Fibroblast of mammary gland (primary cell): ENCODE data around the gene WDR27.
A peak's percentile ranks its signal among the peaks of the same experiment; 100 is the strongest.

Experiments used
- DNase-seq: peaks from one replicate; pipeline ENCODE4 v3.0.0-alpha.2; 2010; ENCODE audit warnings: low read depth
- H3K4me3 ChIP-seq: 2 replicates; pipeline ENCODE4 v1.5.1; 2011; ENCODE audit warnings: low read depth, mild to moderate bottlenecking, low read length, moderate library complexity; ENCODE audit not compliant: control insufficient read depth
- TF ChIP-seq, protein P1 (sequence below): conservative IDR thresholded peaks from 2 replicates; pipeline ENCODE4 v1.5.1; 2011; ENCODE audit warnings: low read depth, low read length, inconsistent platforms; ENCODE audit not compliant: control insufficient read depth, insufficient read depth

Gene WDR27

GRCh38 chr6:169723200-169723909 lies 21.5 kb upstream of the WDR27 start:
- peak overlapping the region; percentile 67 for H3K4me3 ChIP-seq
- DNase-seq: peak; percentile 45
- TF ChIP-seq, protein P1, sequence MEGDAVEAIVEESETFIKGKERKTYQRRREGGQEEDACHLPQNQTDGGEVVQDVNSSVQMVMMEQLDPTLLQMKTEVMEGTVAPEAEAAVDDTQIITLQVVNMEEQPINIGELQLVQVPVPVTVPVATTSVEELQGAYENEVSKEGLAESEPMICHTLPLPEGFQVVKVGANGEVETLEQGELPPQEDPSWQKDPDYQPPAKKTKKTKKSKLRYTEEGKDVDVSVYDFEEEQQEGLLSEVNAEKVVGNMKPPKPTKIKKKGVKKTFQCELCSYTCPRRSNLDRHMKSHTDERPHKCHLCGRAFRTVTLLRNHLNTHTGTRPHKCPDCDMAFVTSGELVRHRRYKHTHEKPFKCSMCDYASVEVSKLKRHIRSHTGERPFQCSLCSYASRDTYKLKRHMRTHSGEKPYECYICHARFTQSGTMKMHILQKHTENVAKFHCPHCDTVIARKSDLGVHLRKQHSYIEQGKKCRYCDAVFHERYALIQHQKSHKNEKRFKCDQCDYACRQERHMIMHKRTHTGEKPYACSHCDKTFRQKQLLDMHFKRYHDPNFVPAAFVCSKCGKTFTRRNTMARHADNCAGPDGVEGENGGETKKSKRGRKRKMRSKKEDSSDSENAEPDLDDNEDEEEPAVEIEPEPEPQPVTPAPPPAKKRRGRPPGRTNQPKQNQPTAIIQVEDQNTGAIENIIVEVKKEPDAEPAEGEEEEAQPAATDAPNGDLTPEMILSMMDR: no peak

GRCh38 chr6:169722362-169723199 lies 20.8 kb upstream of the WDR27 start:
- peak overlapping the region; percentile 67 for H3K4me3 ChIP-seq
- peak; percentile 80 for DNase-seq
- TF ChIP-seq, protein P1: no peak

DNA sequence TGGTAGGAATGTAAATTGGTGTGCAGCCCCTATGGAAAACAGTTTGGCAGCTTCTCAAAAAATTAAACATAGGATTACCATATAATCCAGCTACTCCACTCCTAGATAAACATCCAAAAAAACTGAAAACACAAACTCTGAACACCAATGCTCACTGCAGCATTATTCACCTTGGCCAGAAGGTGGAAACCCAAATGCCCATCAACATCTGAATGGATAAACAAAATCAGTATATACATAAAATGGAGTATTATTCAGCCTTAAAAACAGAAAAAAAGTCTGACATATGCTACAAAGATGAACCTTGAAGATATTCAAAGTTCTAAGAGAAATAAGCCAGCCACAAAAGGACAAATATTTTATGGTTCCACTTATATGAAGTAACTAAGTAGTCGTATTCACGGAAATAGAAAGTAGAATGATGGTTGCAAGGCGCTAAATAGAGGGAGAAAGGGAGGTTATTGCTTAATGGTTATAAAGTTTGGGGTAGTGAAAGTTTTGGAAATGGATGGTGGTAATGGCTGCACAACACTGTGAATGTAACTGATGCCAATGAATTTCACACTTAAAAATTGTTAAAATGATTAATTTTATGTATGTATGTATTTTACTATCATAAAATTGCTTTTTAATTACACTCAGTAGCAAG lies 18.5 kb upstream of the WDR27 start:
- H3K4me3 ChIP-seq: no peak overlapping the region
- TF ChIP-seq, protein P1: peak; percentile 2

DNA sequence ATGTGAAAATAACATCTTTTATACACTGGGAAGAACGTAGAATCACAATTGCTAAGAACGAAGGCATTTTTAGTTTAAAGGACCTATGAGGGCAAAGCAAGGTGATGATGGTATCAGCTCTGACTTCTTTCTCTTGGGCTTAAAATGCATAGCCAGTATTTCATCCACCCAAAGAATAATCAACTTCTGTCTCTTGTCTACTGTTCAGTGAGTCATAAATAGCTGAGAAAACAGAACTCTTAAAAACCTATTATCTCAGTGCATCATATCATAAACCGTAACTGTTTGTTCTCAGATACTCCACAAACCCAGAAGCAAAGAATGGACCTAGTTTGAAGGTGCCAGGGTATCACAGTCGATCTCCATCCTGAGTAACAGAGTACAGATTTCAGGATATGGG lies 17.3 kb upstream of the WDR27 start:
- no peak for DNase-seq
- TF ChIP-seq, protein P1: no peak
- H3K4me3 ChIP-seq: no peak overlapping the region

More for the DNA sequence above, 18.5 kb upstream of the WDR27 start:
- no peak for DNase-seq

GRCh38 chr6:169714595-169714994 lies 12.8 kb upstream of the WDR27 start:
- H3K4me3 ChIP-seq: no peak overlapping the region
- no peak for DNase-seq
- TF ChIP-seq, protein P1: no peak

GRCh38 chr6:169714178-169714577 lies 12.3 kb upstream of the WDR27 start:
- DNase-seq: no peak
- H3K4me3 ChIP-seq: no peak overlapping the region
- TF ChIP-seq, protein P1: no peak
